Activated T-helper 2 cell treated with anti-CD3 and anti-CD28 coated beads, Interferon-gamma antibody, Interleukin-2, Interleukin-4, amounts not matched to agents 10 μg/mL and 5 μg/mL and 100 μg/mL, durations not matched to agents 14 hours and 24 hours and 36 hours (primary cell): Measurements from ENCODE around the gene SCFD2. TPM values are rescaled to one million over a fixed set of nuclear protein-coding genes. Genes with fewer than 3 reads are reported as not detected.

Experiments used
- DNase-seq: peaks from one replicate; pipeline ENCODE4 v3.0.0; 2021; ENCODE audit warnings: low spot score
- H3K27ac Mint-ChIP-seq: one replicate; pipeline ENCODE4 v1.8.0; 2021; ENCODE audit warnings: mixed read lengths
- H3K27me3 Mint-ChIP-seq: one replicate; pipeline ENCODE4 v1.8.0; 2021; ENCODE audit warnings: low read depth, mixed read lengths
- H3K36me3 Mint-ChIP-seq: one replicate; pipeline ENCODE4 v1.8.0; 2021; ENCODE audit warnings: low read depth, mixed read lengths
- H3K4me1 Mint-ChIP-seq: one replicate; pipeline ENCODE4 v1.8.0; 2021; ENCODE audit warnings: low read depth, mixed read lengths
- H3K4me3 Mint-ChIP-seq: one replicate; pipeline ENCODE4 v1.8.0; 2021; ENCODE audit warnings: low read depth, mild to moderate bottlenecking, moderate library complexity, mixed read lengths
- H3K9me3 Mint-ChIP-seq: one replicate; pipeline ENCODE4 v1.8.0; 2021; ENCODE audit warnings: mixed read lengths
- intact Hi-C: fragments of 100-400 bp; cut with micrococcal nuclease; formaldehyde crosslinking; loops from one replicate; pipeline ENCODE4 v1.15.1; 2023
- total RNA-seq: library from RNA; stranded (reverse); gene quantifications from 2 replicates; pipeline ENCODE4 v1.2.3, GENCODE V29; 2022

Gene SCFD2
- total RNA-seq, 1 donor from 2014 or later: 26.3 TPM

DNA sequence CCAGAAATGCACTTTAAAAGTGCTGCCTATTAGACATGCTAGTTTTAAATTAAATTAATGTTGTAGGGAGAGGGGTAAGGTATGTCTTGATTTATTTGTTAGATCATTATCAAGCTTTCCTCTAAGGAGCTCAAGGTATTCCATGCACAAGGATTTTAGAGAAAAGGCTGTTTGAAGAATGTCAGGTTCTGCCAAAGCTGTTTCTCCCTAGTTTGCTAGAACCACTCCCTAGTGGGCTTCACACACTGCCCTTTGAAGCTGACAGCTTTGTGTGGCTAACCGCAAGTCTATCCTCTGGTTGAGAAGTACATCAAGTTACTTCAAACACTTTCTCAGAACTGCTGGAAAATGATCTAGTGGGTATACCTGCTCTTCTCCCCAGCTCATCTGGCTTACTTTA lies 471.4 kb downstream of the SCFD2 start:
- H3K36me3 Mint-ChIP-seq: no peaks in the 10 kb centered on the region
- peaks cover 17% of the 10 kb centered on the region for H3K4me1 Mint-ChIP-seq
- H3K9me3 Mint-ChIP-seq: peaks cover 4% of the 10 kb centered on the region
- no peak overlapping the region for H3K27ac Mint-ChIP-seq
- no peak overlapping the region for H3K4me3 Mint-ChIP-seq
- intact Hi-C loops: no loop called here
- no peak for DNase-seq
- no peaks in the 10 kb centered on the region for H3K27me3 Mint-ChIP-seq

DNA sequence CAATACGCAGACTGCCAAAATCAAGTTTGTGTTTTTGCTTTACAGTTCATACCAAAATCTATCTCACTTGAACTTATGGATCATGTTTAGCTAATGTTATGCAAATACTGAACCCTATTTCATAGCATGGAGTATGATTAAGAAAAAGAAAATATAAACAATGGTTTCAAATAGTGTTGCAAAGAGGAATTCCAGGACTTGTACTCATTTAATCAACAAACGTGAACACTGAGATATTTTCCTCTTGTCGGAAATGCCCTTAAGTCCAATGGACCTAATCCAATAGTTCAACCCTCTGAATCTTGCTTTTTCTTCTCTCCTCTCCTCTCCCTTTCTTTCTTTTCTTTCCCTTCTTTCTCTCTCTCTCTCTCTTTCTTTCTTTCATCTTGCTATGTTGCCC lies 473.0 kb downstream of the SCFD2 start:
- intact Hi-C loops: no loop called here
- no peak for DNase-seq
- no peak overlapping the region for H3K27ac Mint-ChIP-seq
- H3K9me3 Mint-ChIP-seq: peaks cover 4% of the 10 kb centered on the region
- peaks cover 18% of the 10 kb centered on the region for H3K4me1 Mint-ChIP-seq
- no peak overlapping the region for H3K4me3 Mint-ChIP-seq
- no peaks in the 10 kb centered on the region for H3K27me3 Mint-ChIP-seq
- peaks cover 4% of the 10 kb centered on the region for H3K36me3 Mint-ChIP-seq

DNA sequence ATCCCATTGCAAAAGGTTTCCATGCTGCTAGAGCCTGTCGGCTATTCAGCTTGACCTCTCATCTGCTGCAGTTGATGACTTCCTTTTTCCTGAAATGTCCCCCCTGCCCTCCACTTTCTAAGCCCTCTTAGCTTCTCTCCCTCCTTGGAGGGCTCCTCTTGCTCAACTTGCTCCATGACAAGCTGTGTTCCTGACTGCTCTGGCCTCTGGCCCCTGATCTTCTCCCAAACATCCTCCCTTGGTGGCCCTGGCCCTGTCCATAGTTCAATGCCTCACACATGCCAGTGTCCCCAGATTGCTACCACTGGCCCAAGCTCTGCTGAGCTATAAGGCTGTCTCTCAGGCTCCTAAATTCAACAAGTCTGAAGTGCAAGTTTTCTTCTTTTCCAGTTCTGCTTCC lies 474.1 kb downstream of the SCFD2 start:
- peaks cover 7% of the 10 kb centered on the region for H3K36me3 Mint-ChIP-seq
- DNase-seq: no peak
- H3K4me3 Mint-ChIP-seq: no peak overlapping the region
- H3K27me3 Mint-ChIP-seq: no peaks in the 10 kb centered on the region
- peaks cover 18% of the 10 kb centered on the region for H3K4me1 Mint-ChIP-seq
- intact Hi-C loops: no loop called here
- H3K27ac Mint-ChIP-seq: no peak overlapping the region
- H3K9me3 Mint-ChIP-seq: peaks cover 8% of the 10 kb centered on the region

DNA sequence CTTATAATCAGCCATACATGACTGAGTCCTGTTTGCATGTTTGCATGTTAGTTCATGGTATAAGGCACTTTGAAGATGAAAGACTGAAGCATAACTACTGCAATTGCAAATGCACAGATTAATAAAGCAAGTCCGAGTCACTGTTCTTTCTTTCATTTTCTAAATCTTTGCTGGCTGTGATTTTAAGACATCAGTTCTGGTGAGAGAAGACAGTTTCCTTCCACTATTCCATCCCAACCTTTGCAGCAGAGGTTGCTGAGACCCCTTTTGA lies 475.4 kb downstream of the SCFD2 start:
- peaks cover 14% of the 10 kb centered on the region for H3K9me3 Mint-ChIP-seq
- intact Hi-C loops: no loop called here
- no peak for DNase-seq
- peaks cover 18% of the 10 kb centered on the region for H3K4me1 Mint-ChIP-seq
- no peak overlapping the region for H3K27ac Mint-ChIP-seq
- no peaks in the 10 kb centered on the region for H3K27me3 Mint-ChIP-seq
- no peak overlapping the region for H3K4me3 Mint-ChIP-seq
- peaks cover 11% of the 10 kb centered on the region for H3K36me3 Mint-ChIP-seq

DNA sequence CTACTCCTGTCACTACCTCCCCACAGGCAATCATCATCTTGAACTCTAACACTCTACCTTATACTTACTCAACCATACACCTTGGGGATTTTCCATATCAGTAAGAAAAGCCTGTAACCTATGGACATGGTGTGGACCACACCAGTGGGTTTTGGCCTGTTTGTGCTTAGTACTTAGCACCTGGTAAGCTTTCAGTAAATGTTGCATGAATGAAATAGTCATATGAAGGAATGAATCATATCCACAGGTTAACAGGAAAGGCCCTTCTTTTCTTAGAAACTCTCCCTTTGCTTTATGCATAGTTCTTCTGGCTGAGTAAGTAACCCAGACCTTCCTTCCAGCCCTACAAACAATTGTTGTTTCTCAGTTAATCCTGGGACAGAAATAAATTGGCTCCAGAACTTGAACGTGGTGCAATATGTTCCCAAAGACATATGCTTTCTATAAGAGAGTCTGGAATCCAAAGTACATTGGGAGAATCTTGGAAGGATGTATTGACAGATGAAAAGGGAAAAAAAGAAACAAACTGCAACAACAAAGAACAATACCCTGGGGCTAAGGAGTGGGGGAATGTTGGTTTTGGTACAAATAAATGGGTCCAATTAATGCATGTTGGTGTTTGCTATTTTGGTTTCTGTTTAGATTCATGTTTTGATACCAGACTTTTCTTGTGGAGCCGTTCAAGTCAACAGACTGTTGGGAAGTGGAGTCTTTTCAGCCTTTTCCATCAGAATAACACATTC lies 475.9 kb downstream of the SCFD2 start:
- intact Hi-C loops: no loop called here
- no peaks in the 10 kb centered on the region for H3K27me3 Mint-ChIP-seq
- peaks cover 18% of the 10 kb centered on the region for H3K4me1 Mint-ChIP-seq
- H3K9me3 Mint-ChIP-seq: peaks cover 14% of the 10 kb centered on the region
- H3K4me3 Mint-ChIP-seq: no peak overlapping the region
- no peak for DNase-seq
- H3K36me3 Mint-ChIP-seq: peaks cover 15% of the 10 kb centered on the region
- no peak overlapping the region for H3K27ac Mint-ChIP-seq

DNA sequence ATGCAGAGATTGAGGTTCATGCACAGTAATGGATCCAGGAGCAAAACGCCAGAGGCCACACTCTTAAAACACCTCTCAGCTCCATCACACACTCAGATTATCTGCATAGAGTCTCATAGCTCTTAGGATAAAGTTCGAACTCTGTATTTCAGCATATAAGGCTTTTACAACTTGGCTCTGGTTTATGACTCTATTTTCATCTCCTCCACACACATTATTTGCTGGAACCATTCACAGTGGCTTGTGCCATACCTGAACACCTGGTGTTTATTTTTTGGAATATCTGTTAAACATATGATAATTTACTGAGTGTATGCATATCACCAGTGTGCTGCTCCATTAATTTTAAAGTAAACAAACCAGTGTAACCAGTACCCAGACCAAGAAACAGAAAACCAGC lies 476.5 kb downstream of the SCFD2 start:
- Mint-ChIP-seq H3K9me3 (peaks cover 14% of the 10 kb centered on the region), H3K36me3 (peaks cover 15% of the 10 kb centered on the region), H3K4me1 (peaks cover 18% of the 10 kb centered on the region), H3K4me3 (no peak overlapping the region), H3K27ac (no peak overlapping the region), H3K27me3 (no peaks in the 10 kb centered on the region)
- no peak for DNase-seq
- intact Hi-C loops: no loop called here

DNA sequence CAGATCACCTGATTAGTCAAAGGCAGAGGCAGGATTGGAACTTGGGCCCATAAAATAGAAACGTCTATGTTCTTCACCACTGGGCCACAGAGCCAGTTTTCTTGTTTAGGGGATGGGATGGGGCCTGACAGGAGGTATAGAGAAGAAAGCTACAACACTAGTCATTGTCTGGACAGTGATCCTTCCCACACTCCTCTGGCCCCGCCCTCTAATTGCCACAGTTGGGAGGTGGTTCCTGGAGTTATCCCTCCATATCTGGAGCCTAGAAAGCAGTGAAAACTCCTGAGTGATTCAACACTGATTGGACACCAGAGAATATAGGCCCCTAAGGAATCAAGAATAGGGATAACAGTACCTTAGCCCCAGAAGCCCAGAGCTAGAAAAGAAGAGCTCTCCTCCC lies 480.9 kb downstream of the SCFD2 start:
- peaks cover 14% of the 10 kb centered on the region for H3K9me3 Mint-ChIP-seq
- H3K27me3 Mint-ChIP-seq: no peaks in the 10 kb centered on the region
- H3K36me3 Mint-ChIP-seq: peaks cover 15% of the 10 kb centered on the region
- H3K4me3 Mint-ChIP-seq: no peak overlapping the region
- no peak for DNase-seq
- intact Hi-C loops: no loop called here
- peaks cover 6% of the 10 kb centered on the region for H3K4me1 Mint-ChIP-seq
- no peak overlapping the region for H3K27ac Mint-ChIP-seq

DNA sequence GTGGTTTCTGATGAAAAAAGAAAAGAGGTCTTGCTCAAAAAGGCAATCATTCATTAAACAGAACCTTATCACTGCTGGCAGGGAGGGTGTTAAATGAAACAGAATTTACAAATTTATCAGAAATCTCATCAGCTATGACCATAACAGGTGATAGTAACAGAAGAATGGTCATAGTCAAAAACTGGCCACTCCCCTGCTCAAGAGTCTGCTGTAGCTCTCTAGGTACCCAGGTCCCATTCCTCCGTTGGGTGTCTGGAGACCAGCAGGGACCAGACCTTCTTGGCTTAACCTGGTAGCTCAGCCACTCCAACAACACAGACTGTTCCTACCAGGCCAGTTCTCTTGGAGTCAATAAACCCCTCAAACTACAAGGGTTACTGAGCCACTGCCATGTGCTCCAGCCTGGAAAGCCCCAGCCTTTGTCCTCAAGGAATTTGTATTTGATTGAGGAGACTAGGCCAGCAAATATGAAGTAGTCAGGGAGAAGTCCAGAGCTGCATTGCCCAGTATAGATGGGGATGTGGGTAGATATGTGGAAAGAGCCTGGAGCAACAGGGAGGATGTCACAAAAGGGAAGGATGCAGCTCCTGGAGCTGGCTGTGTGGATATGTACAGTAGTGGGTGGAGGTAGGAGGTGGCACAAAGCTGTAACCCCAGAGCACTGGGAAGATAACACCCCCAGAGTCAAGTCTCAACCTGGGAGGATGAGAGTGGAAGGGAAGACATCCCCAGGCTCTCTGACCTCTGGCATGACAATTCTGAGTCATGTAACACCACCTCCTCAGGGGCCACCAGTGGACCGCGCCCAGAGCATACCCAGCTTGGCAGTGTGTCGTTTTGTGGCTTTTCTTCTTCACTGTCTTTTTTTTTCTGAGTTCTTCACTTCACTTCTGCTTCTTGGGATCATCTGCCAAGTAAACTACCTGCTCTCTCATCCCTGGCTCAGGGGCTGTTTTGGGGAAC lies 481.9 kb downstream of the SCFD2 start:
- Mint-ChIP-seq H3K36me3 (peaks cover 15% of the 10 kb centered on the region), H3K9me3 (peaks cover 10% of the 10 kb centered on the region), H3K4me1 (no peaks in the 10 kb centered on the region), H3K27ac (no peak overlapping the region), H3K4me3 (no peak overlapping the region), H3K27me3 (no peaks in the 10 kb centered on the region)
- intact Hi-C loops: no loop called here
- no peak for DNase-seq

DNA sequence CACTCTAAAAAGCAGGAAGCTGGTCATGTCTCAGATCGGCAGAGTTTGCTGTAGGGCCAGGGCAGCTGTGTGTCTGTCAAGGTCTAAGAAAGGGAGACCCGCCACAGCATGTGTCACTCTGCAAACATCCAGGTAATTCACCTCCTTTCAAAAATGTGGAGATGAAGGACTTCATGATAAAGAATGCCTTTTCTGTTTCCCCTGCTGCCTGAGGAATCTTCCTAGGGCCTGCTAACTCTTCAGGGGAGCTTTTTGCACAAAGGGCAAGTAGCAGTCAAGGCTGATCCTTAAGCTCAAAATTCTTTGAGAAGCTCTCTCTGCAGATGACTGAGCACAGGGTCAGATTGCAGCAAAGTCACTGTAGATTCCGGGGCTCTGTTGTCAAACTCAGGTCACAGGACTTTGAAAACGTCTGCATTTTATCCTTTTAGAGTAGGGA lies 482.7 kb downstream of the SCFD2 start:
- no peaks in the 10 kb centered on the region for H3K4me1 Mint-ChIP-seq
- peaks cover 10% of the 10 kb centered on the region for H3K9me3 Mint-ChIP-seq
- H3K27ac Mint-ChIP-seq: no peak overlapping the region
- H3K36me3 Mint-ChIP-seq: peaks cover 11% of the 10 kb centered on the region
- no peak overlapping the region for H3K4me3 Mint-ChIP-seq
- no peak for DNase-seq
- H3K27me3 Mint-ChIP-seq: no peaks in the 10 kb centered on the region
- intact Hi-C loops: no loop called here

DNA sequence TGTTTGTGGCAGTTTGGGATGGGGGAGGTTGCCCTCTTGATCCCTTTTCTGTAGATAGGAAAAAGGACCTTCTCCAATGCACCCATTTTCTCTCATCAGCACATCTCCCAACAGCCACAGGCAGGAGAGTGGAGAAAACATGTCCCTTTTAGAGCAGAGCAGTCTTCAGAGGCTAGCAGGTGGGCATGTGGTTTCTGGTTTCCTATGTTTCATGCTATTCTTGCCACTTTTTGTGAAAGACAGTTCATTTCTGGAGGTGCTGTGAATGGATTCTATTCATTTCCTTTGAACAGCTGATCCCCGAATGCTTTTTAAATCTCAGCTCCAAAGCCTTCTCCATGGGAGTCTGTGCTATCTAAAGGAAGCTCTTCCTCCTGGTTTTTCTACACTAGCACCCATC lies 484.9 kb downstream of the SCFD2 start:
- Mint-ChIP-seq H3K27ac (no peak overlapping the region), H3K27me3 (no peaks in the 10 kb centered on the region), H3K36me3 (peaks cover 7% of the 10 kb centered on the region), H3K4me3 (no peak overlapping the region), H3K4me1 (peaks cover 3% of the 10 kb centered on the region), H3K9me3 (peaks cover under 1% of the 10 kb centered on the region)
- DNase-seq: no peak
- intact Hi-C loops: no loop called here

DNA sequence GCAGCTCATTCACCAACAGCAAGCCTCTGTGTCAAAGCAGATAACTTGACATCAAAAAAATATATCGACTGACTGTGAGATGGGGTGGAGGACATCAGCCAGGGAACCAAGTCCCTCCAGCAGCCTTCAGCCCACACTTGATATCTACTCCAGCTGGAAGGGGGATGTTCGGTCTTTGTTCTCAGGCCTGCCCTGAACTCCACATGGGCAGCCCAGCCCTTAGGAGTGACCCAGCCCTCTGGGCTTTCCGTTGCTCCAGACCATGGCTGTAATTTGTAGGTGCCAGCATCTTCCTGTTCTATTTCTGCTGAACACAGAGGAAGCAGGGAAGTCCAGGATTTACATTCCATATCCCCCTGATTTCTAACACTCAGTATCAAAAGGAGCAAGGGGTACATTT lies 486.4 kb downstream of the SCFD2 start:
- H3K27me3 Mint-ChIP-seq: no peaks in the 10 kb centered on the region

DNA sequence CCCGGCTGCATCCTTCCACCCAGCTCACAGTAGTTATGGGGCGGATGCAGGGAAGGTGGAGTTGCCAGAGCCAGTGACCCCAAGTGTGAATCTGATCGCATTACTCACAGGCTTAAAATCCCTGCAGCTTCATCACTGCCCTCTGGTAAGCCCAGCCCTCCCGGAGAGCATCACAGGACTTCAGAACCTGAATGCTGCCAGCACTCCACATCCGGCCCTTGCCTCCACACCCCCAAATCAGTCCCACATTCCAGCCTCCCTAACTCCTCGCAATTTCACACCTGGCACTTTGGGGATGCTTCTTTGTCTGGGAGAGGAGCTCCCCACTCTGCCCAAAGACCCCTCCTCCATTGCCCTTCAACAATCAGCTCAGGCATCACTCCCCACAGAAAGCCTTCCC lies 488.2 kb downstream of the SCFD2 start:
- Mint-ChIP-seq H3K9me3 (no peaks in the 10 kb centered on the region), H3K36me3 (no peaks in the 10 kb centered on the region), H3K4me3 (no peak overlapping the region), H3K4me1 (peaks cover 5% of the 10 kb centered on the region), H3K27me3 (no peaks in the 10 kb centered on the region), H3K27ac (no peak overlapping the region)
- intact Hi-C loops: no loop called here
- DNase-seq: no peak

More for the DNA sequence above, 486.4 kb downstream of the SCFD2 start:
- Mint-ChIP-seq H3K4me3 (no peak overlapping the region), H3K9me3 (no peaks in the 10 kb centered on the region), H3K4me1 (peaks cover 5% of the 10 kb centered on the region), H3K36me3 (no peaks in the 10 kb centered on the region), H3K27ac (no peak overlapping the region)
- intact Hi-C loops: no loop called here
- no peak for DNase-seq

DNA sequence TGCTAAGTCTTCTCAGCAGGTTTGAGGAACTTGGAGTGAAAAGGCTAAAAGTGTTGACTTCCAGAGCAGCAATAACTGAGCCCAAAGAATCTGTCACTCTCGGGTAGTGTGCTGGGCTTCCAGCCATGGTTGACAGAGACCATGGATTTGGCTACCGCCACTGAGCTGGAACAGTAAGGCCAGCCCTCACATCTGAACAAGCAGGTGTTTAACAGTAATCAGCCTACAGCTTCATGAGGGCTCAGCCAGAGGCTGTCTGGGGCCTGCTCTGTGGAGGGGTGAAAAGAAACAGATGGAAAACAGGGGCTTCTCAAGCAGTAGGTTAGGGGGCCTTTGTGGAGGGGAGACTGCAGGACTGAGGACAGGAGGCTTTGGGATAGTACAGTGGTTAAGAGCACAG lies 488.8 kb downstream of the SCFD2 start:
- Mint-ChIP-seq H3K9me3 (no peaks in the 10 kb centered on the region), H3K4me1 (peaks cover 5% of the 10 kb centered on the region), H3K27me3 (no peaks in the 10 kb centered on the region), H3K36me3 (no peaks in the 10 kb centered on the region), H3K4me3 (no peak overlapping the region), H3K27ac (no peak overlapping the region)
- no peak for DNase-seq
- intact Hi-C loops: no loop called here
